NCI-H1436 (cell line): ENCODE data around the gene SLC35F3.

Experiments
- DNase-seq: peaks from one replicate; lab custom pipeline; 2025; lab: John Stamatoyannopoulos, UW

Gene SLC35F3

DNA sequence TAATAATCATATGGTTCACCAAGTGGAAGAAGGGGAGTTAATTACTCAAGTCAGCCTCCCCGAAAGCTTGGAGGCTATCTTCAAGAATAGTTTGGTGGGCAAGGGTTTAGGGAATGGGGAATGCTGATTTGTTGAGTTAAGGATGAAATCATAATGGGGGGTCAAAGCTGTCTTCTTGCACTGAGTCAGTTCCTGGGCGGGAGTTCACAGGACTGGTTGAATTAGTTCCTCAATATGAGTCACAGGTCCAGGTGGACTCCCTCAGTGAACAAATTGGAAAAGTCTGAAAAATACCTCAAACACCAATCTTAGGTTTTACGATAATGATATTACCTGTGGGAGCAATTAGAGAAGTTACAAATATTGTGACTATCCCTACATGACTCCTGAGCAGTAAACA is 353.6 kb downstream of the SLC35F3 start:
- no peak for DNase-seq

DNA sequence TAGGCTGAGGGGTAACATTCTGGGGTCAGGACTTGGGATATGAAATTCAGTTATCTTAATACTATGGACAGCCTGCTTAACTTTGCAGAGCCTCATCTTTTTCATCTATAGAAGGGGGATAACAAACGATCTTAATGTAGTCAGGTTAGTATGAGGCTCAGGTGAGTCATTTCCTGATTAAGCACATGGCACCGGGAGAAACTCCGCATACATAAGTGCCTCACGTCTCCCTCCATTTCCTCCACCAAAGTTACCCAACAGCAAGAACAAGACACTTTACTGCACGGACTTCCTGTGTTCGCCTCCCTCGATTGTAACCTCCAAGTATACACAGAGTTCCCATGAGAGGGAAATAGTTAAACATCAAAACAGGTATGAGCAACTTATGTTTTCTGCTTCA is 356.1 kb downstream of the SLC35F3 start:
- DNase-seq = no peak

DNA sequence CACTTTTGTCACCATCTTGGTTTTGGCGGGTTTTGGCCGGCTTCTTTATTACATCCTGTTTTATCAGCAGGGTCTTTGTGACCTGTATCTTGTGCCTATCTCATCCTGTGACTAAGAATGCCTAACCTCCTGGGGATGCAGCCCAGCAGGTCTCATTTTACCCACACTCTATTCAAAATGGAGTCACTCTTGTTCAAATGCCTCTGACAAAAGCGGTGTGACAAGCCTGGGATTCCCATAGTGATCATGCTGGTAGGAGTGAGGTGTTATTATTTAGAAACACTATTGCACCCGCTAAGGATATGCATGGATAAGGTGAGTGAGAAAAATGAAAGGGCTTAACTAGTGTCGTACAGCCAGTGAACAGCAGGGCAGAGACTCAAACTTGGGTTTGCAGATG is 357.1 kb downstream of the SLC35F3 start:
- no peak for DNase-seq

DNA sequence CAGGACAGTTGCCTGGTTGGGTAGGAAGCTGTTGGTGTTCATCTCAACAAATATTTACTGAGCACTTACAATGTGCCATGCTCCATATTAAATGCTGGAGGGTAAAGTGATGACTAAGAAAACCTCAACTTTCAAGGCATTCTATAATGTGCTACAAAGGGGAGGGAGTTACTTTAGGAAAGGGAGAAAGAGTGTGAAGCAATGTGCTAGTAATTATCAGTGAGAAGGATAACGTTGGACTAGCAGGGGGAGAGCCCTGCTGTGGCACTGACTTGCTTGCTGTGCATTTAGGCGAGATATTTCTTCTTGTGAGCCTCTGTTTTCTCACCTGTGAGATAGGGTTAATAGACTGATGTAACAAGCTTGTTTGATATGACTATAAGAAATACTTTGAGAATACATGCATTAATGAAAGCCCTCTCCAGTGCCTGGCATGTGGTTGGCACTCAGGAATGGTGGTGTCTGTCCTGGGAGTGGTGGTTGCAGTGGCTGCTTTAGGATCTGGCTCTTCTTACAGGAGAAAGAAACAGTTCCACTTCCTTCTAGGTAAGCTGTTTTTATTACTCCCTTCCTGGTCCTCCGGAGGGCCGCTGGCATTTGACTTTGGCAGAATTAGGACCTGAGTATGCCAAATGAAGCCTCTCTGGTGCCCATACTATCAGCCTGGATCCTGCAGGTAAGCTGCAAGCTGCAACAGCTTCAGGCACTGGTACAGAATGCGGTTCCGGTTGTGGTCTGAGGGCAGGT is 357.7 kb downstream of the SLC35F3 start:
- no peak for DNase-seq

DNA sequence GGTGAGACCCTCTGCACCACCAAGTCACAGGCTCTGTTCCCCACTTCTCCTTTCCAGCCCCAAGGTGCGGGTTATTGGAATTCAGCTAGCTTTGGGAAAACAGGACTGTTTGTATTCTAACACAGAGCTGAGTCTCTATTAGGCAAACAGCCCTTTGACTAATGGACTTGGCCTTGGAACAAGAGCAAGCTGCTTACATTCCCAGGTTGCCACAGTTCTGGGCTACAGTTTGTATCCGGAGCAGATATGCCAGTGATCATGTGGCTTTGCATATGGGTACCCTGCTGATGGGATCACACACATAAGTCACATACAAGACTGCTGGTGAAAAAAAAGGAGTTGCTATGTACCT is 358.3 kb downstream of the SLC35F3 start:
- DNase-seq = no peak

DNA sequence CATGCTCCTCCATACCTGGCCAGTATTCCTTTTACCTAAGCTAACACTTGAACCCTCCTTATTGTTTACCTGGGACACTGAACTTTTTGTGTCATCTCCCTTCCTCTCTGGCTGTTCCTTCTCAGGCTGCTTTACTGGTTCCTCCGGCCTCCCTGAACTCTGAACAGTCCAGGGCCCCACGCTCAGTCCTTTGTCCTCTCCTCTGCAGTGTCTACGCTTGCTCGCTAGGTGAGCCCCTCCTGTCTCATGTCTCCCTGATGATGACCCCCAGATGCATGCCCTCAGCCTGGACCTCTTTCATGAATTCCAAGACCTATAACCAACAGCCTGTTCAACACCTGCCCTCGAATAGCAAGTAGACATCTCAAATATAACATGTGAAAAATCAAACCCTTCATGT is 360.4 kb downstream of the SLC35F3 start:
- DNase-seq = no peak

DNA sequence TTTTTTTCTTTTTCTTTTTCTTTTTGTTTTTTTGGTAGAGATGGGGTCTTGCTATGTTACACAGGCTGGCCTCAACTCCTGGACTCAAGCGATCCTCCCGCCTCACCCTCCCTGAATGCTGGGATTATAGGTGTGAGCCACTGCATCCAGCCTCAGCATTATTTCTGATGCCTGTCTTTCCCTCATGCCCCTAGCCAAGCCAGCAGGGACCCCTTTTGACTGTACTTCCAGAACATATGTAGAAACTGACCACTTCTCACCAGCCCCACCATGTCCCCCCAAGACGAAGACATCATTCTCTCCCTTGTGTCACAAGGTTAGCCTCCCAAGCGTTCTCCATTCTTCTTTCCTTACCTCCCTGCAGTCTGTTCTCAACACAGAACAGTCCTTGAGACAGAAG is 360.8 kb downstream of the SLC35F3 start:
- DNase-seq = no peak

DNA sequence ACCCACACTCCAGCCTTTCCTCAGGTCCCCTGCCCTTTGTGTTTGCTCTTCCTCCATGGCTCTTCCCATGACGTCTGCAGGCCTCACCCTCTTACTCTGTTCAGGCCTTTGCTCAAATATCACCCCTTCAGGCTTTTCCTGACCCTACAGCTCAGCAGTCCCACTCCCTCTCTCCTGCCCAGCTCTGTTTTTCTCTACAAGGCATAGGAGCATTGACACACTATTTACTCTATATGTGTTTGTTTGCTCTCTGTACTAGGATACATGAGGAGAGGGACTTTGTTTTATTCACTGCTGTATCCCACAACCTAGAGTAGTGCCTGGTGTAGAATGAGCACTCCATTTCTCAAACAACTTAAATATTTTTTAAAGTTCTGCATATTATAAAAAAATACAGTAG is 361.4 kb downstream of the SLC35F3 start:
- no peak for DNase-seq

DNA sequence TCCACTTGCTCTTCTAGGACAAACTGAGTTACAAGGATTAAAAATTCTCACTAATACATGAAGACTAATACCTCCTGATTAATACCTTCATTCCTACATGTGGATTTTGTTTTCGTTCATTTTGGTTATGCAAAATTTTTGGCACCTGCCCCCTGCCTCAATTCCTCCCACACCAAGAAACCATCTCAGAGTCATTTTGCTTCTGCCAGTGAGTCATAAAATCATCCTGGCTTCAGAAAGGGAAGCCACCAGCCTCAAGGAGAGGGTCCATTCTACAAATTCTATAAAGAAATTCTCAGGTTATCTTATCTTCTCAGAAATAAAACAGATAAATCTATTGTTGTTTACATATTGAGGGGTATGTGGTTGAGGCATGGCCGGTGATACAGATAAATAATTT is 365.6 kb downstream of the SLC35F3 start:
- DNase-seq = no peak

DNA sequence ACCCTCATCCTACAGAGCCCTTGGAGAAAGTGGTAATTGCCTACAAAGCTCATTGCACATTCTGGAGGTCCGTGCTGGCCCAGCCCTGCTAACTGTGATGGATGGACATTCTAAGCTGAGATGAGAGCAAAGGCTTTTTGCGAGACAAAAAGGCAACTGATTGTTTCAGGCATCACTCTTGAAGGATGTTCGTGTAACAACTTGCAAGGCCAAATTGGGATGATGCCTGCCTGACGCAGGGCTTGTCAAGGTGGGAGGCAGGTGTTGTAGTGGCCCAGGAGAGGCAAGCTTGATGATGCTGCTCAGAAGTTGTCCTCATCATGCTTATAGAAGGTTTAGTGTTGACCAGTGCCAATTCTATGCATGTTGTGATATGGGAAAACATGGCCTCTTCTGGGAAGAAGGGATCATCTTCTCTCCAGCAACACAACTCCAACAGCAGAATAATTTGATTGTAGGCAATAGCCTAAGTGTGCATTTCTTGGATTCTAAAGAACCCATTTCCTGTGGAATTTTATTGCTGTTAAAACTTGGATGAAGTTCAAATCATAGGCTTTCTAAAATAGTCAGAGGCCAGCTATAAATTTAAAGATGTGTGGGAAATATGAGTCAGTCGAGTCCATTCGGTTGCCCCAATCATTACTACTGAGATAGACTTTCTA is 366.2 kb downstream of the SLC35F3 start:
- DNase-seq = no peak

DNA sequence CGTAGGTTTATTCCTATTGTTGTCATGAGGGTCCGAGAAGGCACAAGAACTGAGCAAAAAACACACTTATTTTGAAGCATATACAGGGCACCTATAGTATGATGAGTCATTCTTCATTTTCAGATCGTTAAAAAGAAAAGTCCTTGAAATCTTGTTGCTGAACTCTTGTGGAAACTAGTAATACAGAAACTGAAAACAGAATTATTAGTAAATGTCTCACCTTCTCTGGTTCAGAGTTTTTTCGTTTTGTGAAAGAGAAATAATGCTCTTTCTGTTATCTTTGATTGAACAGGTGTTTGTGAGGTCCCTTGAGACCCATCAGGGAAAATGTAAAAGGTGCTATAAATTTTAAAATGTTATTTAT is 366.7 kb downstream of the SLC35F3 start:
- no peak for DNase-seq

DNA sequence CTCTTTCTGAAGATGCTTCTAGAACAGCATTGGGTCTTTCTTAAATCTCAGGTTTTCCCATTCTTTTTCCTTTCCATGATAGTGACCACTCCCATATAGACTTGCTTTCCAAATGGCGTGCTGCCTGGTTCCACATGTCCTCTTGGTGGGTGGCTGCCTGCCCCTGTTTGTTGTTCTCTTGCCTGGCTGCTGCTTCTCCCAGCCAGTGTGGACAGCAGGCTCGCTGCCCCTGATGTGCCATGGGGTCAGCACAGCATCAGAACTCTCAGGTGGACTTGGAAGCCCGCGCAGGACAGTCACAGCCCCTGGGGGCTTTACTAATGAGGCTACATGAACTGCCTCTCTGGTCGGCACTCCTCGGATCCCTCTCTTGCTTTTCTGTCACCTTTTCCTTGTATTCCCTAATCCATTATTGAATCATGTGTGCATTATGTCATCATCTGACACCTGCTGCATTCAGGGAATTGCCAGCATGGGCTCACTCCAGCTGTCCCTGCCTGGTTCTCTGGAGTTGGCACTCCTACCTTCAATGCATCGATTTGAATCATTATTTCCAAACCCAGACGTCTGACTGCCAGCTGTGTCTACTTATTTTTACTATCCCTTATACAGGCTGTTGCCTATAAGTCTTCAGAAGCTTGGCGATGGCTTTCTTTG is 368.3 kb downstream of the SLC35F3 start:
- DNase-seq = no peak

DNA sequence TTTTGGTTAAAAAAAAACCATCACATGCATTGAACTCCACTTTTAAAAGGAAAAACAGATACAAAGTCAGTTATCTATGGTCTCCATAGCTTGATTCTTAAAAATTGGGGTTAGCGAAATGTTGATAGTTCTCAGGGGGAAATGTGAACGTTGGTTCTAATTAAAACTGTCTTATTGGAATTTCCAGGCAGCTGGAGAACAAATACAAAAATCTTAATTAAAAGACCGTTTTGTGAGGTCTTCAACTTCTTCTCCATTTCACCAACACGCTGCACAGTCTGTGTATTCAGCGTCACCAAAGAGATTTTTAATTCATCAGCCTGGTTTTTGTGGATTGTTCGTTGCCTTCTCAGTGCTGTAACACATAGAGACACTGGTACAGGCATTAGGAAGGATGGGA is 369.5 kb downstream of the SLC35F3 start:
- no peak for DNase-seq

DNA sequence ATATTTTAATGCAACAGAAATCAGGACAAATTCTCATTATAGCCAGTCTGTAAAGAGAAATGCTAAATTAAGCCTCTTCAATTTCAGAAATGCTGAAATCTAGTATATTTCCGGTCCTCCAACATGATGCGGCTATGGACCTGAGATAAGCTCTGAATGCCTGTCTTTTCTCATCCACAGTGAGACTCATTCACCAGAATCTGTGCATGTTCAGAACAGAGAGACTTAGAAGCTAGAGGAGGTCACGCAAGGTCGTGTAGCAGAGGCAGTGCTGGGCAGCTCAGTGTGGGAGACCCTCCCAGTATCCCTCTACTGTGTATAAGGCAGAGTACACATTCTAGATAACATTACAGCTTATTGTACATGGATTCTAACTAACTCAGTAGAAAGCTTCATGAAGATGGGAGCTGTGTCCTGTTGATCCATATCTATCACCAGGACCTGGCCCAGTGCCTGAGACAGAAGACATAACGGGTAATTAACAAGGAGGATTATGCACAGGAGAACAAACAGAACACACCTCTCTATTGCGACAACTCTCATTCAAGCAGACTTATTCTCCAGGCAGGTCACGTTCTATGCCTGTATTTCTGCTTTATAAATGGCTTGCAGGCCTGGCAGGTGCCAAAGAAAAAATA is 371.8 kb downstream of the SLC35F3 start:
- no peak for DNase-seq

DNA sequence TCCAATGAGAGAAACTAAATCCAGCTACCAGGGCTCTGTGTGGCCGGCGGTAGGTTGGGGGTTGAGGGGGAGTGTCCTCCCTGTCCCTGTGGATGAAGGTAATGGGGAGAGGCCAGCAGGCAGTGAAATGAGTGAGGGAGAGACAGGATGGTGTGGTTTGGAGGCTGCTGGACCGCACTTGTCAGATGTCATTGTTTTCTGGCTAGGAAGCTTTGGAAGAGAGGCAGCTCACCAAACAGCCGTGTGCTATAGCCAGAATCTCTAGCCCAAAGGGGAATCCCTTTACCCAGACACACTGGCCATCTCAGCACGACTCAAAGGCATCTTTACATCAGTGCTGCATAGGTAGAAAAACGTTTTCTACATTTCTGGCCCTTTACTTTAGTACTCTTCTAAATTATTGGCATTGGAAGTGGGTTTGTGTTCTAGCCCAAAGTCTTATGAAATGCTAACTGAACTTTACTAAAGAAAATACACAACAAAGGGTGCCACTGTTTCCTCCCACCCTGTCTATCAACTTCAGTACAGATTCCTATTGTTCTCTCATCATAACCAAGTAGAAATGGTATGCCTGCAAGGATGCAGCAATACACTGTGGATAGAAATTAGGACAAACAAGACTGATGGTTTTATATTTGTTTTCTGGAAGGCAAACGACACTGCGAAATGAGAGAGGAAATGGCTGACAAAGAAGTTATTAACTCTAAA is 372.8 kb downstream of the SLC35F3 start:
- DNase-seq = no peak

DNA sequence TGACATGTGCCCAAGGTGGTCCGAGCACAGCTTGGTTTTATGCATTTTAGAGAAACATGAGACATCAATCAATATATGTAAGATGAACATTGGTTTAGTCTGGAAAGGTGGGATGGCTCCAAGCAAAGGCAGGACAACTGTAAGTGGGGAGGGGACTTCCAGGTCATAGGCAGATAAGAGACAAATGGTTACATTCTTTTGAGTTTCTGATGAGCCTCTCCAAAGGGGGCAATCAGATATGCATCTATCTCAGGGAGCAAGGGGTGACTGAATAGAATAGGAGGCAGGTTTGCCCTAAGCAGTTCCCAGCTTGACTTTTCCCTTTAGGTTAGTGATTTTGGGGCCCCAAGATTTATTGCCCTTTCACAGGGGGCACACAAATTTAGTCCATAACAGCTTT is 374.5 kb downstream of the SLC35F3 start:
- DNase-seq = no peak

DNA sequence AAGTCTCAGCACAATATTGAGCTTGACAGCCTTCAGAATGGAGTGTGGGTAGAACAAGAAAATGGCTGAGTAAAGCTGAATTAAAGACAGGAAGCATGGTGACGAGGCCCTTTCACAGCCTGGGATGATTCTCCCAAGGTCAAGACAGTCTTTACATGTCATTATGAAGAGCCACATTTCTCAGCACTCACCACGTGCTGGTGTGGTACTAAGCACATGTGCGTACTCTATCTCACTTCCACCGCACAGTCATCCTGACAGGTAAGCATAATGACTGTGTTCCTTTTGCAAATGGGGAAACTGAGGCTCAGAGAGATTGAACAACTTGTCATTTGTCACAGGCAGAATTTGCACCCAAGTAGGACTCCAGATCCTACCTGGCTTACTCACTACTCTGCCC is 376.0 kb downstream of the SLC35F3 start:
- DNase-seq = no peak

DNA sequence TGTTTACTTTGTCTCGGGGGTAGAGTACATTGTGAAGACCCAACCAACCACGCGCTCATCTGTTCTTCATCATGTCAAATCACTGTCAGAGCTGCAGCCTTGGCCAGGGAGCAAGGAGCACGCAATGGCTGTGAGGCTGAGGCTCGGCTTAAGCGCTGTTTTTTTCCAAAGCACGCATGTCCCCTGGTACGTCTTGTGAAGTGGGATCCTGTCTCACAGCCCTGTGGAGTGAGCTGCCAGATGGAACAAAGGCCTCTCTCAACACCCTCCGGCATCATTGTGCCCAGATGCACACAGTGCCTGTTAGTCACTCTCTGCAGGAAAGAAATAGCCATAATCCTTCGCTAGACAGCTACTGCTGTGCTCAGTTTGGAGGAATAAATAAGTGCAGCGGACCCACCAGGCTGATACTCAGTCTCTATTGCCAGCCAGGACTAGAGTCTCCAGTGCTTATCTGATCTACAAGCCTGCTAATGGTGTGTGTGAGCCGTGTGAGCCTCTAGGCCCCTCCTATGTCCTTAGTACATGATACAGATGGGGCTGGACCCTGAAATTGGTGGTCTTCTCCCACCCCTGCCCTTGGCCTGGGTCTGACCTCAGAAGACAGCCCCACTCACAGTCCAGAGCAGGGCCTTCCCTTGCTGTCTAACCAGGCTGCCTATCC is 377.5 kb downstream of the SLC35F3 start:
- no peak for DNase-seq

DNA sequence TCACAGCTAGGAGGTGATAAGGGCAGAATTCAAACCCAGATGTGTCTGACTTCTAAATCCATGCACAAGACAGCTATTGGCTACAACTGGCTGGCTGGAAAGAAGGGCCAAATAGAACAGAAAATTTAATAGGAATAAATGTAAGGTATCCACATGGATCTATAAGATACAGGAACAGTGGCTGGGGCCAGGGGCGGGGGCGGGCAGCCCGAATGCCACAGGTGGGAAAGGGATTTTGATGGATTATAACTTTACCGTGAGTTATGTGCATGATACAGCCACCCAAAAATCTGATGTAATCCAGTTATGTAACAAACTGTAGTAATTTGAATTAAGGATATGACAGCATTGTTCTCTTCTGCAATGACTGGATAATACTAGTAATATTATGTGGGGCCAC is 381.7 kb downstream of the SLC35F3 start:
- no peak for DNase-seq

DNA sequence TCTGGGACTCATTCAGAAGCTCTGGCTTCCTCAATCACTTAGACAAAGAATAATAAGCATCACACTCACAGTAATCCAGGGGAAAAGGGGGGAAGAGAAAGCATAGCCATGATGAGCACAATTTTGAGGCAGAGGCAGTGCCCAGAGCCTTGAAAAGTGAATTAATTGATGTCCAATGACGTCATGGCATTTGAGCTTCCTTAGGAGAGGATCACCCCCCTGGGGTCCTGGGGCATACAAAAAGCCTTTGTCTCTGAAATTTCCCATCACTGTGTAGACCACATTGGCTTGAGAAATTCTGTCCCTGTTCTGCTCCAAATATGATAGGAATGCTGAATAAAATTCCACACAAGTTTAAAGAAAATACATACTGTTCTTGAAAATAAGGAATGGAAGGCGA is 384.5 kb downstream of the SLC35F3 start:
- DNase-seq = no peak

DNA sequence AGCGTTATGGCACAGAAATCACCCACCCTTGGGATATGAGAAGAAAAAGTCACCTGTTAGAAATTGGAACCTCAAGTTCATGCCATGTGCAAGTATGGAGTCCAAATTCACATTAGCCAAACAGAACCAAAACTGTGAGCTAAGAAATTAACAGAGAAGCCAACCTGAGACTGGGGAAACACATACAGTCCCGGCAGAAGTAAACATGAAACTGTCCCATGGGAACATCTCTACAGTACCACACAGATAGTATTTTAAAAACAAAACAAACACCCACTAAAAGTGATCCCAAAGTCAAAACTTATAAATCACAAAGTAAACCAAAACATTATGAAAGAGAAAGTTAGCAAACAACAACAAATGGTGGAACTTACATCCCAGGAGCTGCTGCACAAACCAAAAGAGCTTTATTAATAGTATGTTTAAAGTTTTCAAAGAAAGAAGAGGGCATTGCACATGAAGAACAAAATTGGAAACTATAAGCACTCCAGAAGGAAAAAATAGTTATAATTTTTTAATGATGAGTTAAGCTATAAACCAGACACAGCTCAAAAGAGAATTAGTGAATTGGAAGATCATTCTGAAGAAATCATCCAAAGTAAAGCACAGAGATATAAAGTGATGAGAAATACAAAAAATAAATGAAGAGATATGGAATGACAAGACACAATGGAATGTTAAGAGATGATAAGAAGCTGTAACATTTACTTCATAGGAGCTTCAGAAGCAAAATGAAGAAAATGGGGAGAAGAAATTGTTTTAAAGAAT is 385.2 kb downstream of the SLC35F3 start:
- no peak for DNase-seq
